Fibroblast of mammary gland (primary cell): ENCODE measurements around the gene PSD4.

Experiments
- DNase-seq: peaks from one replicate; pipeline ENCODE4 v3.0.0-alpha.2; 2010; ENCODE audit warnings: low read depth
- H3K4me3 ChIP-seq: 2 replicates; pipeline ENCODE4 v1.5.1; 2011; ENCODE audit warnings: low read depth, mild to moderate bottlenecking, low read length, moderate library complexity; ENCODE audit not compliant: control insufficient read depth
- CTCF ChIP-seq: conservative IDR thresholded peaks from 2 replicates; pipeline ENCODE4 v1.5.1; 2011; ENCODE audit warnings: low read depth, low read length, inconsistent platforms; ENCODE audit not compliant: control insufficient read depth, insufficient read depth

PSD4 gene

GRCh38 chr2:113157897-113158753, 15.6 kb upstream of the PSD4 start:
- peak; percentile 73 for DNase-seq
- TF ChIP-seq CTCF: no peak
- H3K4me3 ChIP-seq: peak overlapping the region; percentile 22

- no peak overlapping the region for H3K4me3 ChIP-seq
- no peak for TF ChIP-seq CTCF
- DNase-seq: peak; percentile 69
These were observed 14.8 kb upstream of the PSD4 start for GRCh38 chr2:113158884-113159553.

GRCh38 chr2:113160248-113160647, 13.5 kb upstream of the PSD4 start:
- no peak for TF ChIP-seq CTCF
- DNase-seq: no peak
- no peak overlapping the region for H3K4me3 ChIP-seq

GRCh38 chr2:113160962-113161361, 12.8 kb upstream of the PSD4 start:
- no peak for DNase-seq
- no peak overlapping the region for H3K4me3 ChIP-seq
- TF ChIP-seq CTCF: no peak

GRCh38 chr2:113162173-113162572, 11.6 kb upstream of the PSD4 start:
- H3K4me3 ChIP-seq: no peak overlapping the region
- no peak for DNase-seq
- TF ChIP-seq CTCF: no peak

- no peak for DNase-seq
- TF ChIP-seq CTCF: no peak
- H3K4me3 ChIP-seq: no peak overlapping the region
These were observed 10.9 kb upstream of the PSD4 start for GRCh38 chr2:113162869-113163268.
